HEK293T (cell line): Measurements from ENCODE around the gene JOSD2.

ENCODE experiments used
- ARNT ChIP-seq: fragments of 450-650 bp; IDR thresholded peaks from 2 replicates; pipeline ENCODE4 v1.6.1; 2017; ENCODE audit warnings: mild to moderate bottlenecking
- HDGF ChIP-seq: fragments of 450-650 bp; IDR thresholded peaks from 2 replicates; pipeline ENCODE4 v1.6.1; 2017; ENCODE audit warnings: antibody characterized with exemption, borderline replicate concordance

DNA sequence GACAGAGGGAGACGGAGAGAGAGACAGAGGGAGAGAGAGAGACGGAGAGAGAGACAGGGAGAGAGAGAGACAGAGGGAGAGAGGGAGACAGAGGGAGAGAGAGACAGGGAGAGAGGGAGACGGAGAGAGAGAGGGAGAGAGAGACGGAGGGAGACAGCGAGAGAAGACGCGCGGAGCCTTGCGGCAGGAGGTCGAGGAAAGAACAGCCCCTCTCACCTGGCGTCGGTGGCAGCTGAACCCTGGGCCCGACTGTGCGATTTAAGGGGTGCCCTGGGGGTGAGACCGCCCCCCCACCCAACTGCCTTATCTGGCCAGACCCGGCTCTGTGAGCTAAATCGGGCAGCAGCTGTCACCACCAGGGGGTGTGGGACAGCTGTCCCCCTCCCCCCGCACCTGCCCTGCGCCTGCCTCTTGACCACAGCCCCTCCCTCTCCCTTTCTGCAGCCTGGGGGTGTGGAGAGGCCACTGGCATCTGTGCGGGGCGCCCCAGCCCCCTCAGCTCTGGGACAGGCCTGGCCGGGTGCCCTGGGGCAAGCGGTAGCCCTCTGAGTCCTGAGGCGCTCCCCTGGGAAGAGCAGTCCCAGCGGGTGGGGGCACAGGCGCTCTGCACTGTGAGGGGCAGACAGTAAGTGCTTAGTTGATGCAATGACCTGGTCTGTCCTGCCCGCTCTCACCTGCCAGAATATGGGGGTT, 10.8 kb downstream of the JOSD2 start:
- no peak for TF ChIP-seq HDGF
- TF ChIP-seq ARNT = no peak
